Mesenteric fat pad (tissue), 1 donor: Measurements from ENCODE around the gene FANCE. TPM values are rescaled to one million over a fixed set of nuclear protein-coding genes. Genes with fewer than 3 reads are reported as not detected.

Experiments
- DNase-seq: peaks from one replicate; pipeline ENCODE4 v3.0.0-alpha.2; 2020; ENCODE audit warnings: low spot score
- long read RNA-seq: library from polyadenylated mRNA; unstranded; transcript quantifications from one replicate; pipeline ENCODE4 v2.0.0, GENCODE V29; 2020
- total RNA-seq: library from RNA; stranded (reverse); fragmentation: NEBNext Ultra II Directional; extraction: Animal tissue kit (Norgen Biotek cat#: 25700); gene quantifications from one replicate; pipeline ENCODE4 v1.2.1, GENCODE V29; 2021
- donor health status: DM: yes; HTN: yes; CAD: no.

FANCE gene
- 1.9 TPM for total RNA-seq
- long read RNA-seq, partial matches to known transcripts = 1 of 3 reads
- long read RNA-seq, other reads (novel, unspliced or antisense) = 1 of 3 reads

DNA sequence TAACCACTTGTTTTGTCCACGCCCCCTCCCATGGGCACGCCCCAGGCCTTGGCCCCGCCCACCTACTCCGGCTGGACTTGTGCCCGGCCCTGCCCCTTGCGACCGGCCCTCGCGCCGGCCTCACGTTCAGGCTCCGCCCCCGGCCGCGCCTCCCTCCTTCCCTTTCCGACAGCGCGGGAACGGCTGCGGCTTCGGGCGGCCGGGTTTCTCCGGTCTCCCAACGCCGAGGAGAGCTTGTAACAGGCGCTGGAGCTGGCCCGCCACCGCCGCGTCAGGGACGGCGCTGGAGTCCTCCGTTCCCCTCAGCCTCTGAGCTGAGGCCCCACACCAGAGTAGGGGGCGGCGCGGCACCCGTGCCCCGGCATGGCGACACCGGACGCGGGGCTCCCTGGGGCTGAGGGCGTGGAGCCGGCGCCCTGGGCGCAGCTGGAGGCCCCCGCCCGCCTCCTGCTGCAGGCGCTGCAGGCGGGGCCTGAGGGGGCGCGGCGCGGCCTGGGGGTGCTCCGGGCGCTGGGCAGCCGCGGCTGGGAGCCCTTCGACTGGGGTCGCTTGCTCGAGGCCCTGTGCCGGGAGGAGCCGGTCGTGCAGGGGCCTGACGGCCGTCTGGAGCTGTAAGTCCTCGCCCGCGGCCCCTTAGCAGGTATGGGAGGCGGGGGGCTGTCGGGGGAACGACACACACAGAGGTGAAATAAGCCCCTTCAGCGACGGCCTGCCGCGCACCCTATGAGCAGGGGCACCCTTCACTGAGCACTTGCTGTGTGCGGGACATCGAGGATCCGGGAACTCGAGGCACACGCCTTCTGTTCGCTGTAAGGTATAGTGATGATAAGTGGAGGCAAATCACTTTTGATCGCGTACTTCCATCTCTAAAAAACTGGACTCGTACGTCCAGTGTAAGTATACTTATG lies at the start of gene FANCE:
Gene FANCE, plus strand, starts transcription at position 156 of the 908 bp plus-strand sequence. Its CDS starts 208 bp downstream, at position 364.
- DNase-seq = peak; percentile 99

GRCh38 chr6:35402856-35403191 lies 49.3 kb upstream of the FANCE start:
- no peak for DNase-seq

DNA sequence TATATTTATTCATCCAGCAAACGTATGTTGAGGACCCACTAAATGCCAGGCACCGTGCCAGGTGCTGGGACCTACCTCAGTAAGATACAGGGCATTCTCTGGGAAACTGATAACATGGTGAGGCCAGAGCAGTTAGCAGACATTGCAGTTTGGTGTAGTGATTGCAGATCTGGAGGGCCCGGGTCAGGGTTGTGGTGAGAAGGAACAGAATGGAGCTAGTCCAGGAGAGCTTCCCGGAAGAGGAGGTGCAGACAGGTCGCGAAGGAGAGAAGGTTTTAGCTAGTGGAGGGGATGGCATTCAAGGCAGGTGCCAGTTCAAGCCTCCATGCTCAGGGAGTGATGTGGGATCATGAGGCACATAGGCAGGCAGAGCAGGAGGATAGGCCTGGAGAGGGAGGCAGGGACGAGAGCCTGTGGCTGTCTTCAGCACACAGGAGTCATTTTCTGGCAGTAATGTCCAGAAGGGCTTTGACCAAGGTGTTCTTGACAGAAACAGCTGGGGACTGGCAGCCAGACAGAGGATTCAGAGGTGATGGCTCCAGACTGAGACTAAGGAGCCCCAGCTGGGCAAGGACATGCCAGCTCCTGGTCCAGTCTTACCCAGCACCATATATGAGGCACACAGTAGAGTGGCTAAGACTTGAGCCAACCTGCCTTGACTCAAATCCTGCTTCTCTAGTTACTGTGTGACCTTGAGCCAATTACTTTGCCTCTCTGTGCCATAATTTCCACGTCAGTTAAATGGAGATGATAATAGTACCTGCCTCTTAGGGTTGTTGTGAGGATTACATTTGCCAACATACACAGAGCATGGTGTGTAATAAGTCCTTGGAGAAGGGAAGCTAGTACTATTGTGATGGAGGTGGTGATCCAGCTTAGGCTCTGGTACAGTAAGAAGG lies 48.3 kb upstream of the FANCE start:
- DNase-seq = no peak

GRCh38 chr6:35406711-35407485 lies 45.2 kb upstream of the FANCE start:
- DNase-seq = no peak

- no peak for DNase-seq
These were observed 42.9 kb upstream of the FANCE start for GRCh38 chr6:35409245-35409644.

GRCh38 chr6:35410131-35410530 lies 42.0 kb upstream of the FANCE start:
- DNase-seq = no peak

DNA sequence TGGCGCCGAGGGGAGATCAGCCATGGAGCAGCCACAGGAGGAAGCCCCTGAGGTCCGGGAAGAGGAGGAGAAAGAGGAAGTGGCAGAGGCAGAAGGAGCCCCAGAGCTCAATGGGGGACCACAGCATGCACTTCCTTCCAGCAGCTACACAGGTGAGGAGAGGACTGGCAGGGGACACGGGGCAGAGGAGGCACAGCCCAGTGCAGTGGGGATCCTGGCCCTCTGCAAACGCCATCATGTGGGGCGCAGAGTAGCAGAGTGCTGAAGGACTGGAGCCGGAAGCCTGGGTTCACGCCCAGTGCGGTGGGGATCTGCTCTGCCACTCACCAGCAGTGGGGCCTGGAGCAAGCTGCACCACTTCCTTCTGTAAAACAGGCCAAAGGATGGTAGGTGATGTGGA lies 41.1 kb upstream of the FANCE start:
- DNase-seq = no peak

DNA sequence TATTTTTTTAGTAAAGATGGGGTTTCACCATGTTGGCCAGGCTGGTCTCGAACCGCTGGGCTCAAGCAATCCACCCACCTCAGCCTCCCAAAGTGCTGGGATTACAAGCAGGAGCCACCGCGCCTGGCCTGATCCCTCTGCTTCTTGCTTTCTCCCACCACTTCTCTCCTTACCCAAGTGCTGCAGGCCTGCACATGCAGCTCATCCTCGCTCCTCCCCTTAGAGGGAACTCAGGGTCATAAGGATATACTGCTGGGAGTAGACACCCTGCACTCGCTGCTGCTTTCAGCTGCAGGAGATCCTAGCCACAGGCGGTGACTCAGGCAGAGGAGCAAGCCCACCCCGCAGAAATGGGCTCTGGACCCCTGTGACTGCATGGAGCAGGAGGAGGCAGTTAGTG lies 40.0 kb upstream of the FANCE start:
- DNase-seq = no peak

GRCh38 chr6:35413911-35414310 lies 38.2 kb upstream of the FANCE start:
- DNase-seq = no peak

DNA sequence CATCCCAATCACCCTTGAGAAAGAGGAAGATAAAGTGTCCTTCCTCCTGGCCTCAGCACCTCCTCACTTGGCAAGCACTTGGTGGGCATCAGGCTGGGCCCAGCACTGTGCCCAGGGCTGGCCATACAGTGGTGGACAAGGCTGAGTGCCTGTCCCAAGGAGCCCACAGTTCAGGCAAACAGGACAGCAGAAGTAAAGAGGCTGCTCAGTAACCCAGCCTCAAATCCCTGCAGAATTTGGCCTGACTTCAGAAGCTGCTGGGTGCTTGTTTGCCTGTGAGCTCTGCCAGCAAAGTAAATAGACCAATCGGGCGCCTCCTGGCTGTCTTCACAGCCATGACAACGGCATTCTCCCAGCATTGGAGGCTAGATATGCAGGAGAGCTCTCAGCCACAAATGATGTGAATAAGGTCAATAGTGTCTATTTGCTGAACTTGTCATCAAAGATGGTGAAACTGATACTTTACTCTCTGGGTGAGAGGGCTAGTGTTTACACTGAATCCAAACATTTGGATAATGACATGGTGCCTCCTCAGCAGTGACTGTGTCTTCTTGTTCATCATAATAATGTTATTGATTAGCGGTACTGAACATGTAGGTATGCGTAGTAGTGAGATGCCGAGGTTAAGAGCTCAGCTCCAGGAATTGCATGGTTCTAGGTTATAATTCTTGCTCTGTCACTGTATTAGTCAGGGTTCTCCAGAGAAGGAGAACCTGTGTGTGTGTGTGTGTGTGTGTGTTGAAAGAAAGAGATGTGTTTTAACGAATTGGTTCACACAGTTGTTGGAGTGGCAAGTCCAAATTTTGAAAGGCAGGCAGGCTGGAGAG lies 36.9 kb upstream of the FANCE start:
- DNase-seq = no peak

DNA sequence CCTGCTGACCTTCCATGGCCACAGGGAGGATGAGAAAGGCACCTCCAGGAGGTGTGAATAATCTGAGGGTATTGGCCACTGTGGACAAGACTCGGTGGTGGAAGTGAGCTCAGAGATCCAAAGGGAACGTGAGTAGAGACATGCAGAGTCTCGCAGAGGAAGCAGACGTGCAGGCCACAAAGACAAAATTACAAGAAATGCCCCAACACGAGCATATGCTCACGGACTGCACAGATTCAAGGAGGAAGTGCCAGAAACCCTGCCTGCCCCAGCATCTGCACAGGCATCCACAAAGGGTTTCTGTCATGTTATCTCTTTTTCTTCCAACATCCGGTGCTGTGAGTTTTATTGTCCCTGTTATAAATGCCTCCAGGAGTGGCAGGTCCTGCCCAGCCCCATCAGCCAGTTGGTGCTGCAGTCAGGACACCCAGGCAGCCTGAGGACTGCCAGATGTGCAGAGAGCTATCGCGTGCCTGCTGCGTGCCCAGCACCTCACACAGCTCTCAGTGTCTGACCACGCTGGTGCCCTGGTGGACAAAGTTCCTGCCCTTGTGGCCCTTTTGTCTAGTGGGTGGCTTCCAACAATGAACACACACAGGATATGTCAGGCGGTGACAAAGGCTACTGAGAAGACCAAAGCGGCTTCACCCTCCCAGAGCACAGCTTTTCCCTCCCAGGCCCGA lies 34.0 kb upstream of the FANCE start:
- no peak for DNase-seq

DNA sequence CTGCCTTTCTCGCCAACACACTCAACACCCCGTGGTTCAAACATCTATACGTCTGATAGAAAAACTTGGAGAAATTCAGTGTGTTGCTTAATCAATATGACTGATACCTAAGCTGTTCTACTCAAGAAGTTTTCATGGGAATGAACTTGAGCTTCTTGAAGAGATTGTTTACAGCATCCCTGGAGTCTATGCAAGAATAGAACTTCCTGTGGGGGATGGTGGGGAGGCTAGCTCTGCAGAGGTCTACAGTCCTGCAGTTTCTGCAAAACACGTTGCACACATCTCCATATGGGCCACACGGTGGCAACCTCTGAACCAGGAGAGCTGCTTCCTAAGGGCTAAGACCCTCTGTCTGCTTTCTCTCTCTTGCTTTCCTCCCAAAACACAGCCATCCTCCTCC lies 32.7 kb upstream of the FANCE start:
- DNase-seq = no peak

DNA sequence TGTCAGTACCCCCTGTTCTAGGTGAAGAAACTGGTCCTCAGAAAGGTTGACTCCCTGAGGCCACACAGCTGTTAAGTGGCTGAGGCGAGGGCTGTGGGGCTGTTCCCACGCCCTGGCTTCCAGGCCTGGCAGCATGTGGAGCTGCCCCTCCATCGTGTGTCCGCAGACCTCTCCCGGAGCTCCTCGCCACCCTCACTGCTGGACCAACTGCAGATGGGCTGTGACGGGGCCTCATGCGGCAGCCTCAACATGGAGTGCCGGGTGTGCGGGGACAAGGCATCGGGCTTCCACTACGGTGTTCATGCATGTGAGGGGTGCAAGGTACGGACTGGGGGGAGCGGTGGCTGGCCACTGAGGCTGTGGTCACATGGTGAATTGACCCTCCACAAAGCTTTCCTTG lies 32.2 kb upstream of the FANCE start:
- DNase-seq = no peak

DNA sequence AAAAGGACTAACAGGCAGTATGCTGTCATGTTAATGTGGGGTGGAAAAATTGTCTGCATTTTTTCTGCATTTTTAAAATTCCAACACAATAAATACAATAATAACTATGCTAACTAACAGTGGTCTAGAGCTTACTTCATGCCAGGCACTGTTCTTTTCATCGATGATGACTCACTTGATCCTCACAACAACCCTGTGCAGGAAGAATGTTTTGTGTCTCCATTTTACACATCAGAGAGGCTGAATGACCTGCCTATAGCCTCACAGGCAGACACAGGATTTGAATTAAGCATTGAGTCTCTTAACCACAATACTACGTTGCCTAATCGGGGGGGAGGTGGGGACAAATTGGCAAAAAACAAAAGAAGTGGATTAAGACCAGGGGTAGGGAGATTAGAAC lies 26.9 kb upstream of the FANCE start:
- no peak for DNase-seq

DNA sequence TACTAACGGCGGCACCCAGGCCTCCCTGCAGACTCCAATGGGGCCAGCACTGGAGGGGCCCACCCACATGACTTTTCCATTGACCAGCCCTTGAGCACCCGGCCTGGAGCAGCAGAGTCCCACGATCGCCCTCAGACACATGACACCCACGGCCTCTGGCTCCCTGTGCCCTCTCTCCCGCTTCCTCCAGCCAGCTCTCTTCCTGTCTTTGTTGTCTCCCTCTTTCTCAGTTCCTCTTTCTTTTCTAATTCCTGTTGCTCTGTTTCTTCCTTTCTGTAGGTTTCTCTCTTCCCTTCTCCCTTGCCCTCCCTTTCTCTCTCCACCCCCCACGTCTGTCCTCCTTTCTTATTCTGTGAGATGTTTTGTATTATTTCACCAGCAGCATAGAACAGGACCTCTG lies 26.1 kb upstream of the FANCE start:
- DNase-seq = no peak

GRCh38 chr6:35427435-35427834 lies 24.7 kb upstream of the FANCE start:
- DNase-seq = no peak

DNA sequence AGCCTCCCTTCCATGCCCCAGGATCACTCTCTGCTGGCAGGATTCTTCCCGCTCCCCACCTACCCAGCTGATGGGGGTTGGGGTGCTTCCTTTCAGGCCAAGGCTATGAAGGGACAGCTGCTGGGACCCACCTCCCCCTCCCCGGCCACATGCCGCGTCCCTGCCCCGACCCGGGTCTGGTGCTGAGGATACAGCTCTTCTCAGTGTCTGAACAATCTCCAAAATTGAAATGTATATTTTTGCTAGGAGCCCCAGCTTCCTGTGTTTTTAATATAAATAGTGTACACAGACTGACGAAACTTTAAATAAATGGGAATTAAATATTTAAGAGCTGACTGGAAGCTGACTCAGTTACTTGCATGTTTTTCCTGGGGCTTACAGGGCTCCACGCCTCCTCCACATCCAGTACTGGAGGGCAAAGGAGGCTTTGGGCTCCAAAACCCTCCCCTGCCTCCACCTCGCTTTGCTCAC lies 24.3 kb upstream of the FANCE start:
- no peak for DNase-seq

DNA sequence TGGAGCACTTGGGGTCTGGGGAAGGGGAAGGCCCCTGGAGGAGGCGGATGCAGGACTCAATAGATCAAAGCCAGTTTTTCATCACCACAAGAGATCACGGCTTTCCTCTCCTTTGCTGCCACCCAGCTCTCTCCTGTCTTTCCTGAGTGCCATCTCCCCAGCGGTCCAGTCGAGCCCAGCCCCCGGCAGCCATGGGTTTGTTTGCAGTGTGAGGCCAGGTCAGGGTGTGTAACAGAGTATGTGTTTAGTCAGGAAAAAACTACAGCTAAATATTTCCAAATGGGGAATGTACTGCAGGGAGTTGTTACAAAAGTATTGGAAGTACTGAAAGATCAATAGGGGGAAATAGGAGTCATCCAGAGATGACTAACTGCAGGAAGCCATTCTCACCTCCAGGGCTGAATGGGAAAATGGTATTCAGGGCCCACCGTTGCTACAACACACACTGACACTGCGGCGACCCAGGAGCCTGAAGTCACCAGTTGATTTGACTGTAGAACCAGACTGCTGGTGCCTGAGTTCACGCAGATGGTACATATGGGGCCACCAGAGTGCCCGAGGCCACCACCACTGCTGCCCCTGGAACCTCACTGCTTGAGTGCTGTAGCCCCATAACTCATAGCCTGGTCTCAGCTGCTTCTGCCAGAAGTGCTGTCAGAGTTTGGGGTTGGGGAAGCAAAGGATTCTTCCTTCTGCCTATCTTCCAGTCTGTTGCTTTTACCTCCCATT lies 23.6 kb upstream of the FANCE start:
- DNase-seq = no peak

DNA sequence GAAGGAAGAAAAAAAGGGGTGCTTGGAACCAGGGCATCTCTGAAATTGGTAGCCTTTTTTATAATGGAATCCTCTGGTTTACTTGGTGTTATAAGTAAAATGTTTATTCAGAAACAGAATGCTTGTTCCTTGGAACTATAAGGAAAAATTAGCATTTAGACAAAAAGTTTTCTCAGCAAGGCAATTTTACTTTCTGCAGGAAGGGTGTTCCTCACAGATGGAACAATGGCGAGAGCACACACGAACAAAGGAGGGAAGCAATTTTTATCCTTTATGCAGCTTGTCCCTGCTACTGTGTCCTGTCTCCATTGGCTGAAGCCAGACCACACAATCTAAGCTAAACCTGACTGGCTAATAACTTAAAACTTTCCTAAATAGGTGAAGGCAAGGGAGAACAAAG lies 22.7 kb upstream of the FANCE start:
- no peak for DNase-seq
